Fibroblast of skin of right biceps (primary cell): ENCODE results near the gene PRDX5.

Experiments used
- DNase-seq: peaks from one replicate; pipeline ENCODE4 v3.0.0-alpha.2; 2013

Gene PRDX5

DNA sequence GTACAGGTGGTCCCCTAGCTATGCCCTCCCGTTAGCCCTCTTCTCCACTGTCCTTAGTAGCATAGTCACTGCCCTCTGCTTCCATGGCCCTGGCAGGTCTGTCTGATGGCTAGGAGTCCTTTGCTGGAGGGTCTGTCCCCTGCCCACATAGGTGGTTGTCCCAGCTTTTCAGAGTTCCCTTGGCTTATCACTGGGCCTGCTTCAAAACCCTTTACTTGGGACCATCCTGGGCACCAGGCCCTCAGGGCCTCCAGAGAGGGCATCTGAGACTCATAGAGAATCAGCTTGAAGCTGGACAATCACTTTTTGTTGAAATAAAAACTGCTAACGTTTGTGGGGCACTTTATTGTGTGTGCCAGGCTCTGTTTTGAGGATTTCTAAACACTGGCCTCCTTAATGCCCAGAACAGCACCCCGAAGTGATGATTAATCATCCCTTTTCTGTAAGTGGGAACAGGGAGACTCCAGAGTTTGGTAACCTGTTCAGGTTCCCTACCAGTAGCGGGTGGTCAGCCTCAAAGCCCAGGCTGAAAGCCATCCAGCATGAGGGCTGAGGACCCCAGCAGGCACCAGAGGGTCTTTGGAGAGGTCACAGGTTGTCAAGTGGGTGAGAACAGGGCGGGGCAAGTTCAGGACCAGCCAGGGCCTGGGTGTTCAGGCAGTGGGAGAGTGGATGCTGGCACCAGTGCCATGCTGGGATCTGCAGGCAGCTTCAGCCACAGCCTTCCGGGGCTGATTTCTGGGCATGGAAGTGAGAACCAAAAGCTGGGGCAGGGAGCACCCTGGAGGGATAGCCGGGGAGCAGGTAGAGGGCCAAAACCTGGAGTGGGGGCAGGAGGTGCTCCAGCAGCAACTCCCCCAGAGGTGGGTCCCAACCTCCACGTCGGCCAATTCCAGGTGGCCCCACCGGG, 27.3 kb upstream of the PRDX5 start:
- DNase-seq = no peak

DNA sequence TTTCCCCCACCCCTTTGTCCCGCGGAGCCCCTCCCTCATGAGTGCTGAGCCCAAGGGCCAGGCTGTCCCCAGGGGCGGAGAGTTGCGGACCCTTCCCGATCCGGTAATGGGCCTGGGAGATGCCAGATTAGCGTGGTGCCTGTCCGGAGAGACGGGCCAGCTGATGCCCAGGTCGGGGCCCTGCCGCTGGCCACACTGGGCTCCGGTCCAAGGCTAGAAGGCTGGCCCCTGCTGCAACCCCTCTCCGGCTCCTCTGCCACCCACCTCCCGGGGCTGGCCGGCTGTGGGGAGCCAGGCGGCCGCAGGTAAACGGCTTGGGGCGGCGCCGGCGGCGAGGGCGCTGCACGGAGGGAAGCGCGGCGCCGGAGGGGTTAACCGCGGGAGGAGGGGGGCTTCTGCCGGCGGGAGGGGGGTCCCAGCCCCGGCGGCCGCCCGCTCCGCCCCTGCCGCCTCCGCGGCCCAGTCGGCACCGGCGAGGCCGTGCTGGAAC, 26.6 kb upstream of the PRDX5 start, which contains the start of gene KCNK4:
TSS of gene KCNK4 (plus strand) at position 41 of the 490 bp plus-strand sequence. CDS start 1,717 bp downstream, outside the sequence.
- DNase-seq = no peak

DNA sequence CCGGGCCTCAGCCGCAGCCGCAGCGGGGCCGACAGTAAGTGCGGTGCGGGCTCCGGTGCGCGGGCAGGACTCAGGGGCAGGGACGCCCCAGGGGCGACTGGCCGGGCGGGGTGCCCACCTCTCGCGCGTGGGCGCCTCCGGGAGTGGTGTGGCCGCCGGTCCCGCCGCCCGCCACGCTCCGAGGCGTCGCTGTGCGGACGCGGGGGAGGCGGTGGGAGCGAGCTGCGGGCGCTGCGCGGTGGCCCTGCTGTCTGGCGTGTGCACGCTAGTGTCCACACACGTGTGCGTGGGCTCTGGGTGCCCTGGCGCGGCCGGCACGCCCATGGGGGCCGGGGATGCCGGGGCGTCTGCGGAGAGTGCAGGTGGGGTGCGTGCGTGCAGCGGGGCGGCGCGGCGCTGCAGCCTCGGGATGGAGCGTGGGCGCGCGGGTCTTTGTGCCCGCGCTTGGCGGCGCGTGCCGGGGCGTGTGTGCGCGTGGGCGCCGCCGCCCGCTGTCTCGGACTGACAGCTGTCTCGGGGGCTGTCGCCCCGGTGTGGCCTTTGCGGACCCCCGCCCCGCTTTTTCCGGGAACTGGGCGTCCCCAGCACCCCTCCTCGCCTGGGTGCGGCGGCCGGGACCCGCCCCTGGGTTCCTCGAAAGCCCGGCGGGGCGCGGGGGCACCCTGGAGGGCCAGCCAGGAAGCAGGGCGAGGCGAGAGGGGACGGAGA, 26.0 kb upstream of the PRDX5 start:
- no peak for DNase-seq

DNA sequence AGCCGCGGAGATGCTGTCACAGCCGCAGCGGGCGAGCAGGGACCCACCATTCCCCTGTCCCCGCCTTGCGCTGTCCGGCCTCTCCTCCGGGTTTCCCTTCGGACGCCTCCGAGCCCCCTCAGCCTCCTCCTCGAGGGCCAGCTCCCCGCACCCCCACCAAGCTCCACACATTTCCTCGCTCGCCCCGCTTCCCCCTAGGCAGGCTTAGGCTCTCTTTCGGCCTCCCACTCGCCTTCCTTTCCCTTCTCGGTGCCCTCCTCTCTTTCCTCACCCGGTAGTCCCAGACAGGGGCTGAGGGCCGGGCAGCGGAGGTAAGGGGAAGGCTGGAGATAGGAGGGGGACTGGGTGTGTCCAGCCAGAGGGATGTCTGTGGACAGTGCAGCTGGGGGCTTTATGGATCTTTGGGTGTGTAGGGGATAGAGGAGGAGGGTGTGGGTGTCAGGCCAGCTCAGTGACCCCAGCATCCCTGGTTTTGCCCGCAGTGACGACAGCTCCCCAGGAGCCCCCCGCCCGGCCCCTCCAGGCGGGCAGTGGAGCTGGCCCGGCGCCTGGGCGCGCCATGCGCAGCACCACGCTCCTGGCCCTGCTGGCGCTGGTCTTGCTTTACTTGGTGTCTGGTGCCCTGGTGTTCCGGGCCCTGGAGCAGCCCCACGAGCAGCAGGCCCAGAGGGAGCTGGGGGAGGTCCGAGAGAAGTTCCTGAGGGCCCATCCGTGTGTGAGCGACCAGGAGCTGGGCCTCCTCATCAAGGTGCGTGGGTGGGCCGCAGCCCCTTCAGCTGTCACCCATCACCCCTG, 25.3 kb upstream of the PRDX5 start:
- DNase-seq = no peak

DNA sequence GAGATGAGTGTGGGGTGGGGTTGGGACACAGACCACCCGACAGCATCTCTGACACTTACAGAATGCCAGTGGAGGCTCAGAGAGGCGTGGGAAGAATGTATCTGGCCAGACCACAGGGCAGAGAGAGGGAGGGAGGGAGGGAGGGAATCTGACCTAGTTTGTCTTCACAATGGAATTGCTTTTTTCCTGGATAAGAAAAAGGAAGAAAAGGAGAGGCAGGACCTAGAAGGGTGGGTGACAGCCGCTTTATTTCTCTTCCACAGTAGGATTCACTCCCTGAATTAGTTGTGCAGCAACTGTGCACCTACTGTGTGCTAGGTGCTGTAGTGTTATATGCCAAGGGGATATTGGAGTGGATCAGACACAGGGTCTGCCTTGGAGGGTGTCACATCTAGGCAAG, 23.1 kb upstream of the PRDX5 start:
- DNase-seq = no peak

- DNase-seq = no peak
Measured at GRCh38 chr11:64295760-64296159, 22.2 kb upstream of the PRDX5 start.

DNA sequence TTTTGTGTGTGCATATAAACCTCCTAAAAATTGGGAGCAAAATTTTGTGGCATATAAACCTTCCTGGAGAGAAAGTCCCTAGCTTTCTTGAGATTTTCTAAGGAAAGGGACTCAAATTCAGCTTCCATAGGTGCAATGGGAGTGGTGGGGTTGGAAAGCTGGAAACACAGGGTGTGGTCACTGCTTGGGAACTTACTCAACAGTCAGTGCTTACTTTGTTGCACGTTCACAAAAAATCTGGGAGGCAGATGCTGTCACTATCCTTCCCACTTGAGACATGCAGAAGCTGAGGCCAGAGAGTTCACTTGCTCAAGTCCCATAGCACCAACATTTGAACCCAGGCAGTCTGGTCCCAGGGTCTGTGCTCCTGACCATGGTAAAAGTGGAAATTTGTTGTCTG, 21.7 kb upstream of the PRDX5 start:
- no peak for DNase-seq

GRCh38 chr11:64296830-64297698, 20.9 kb upstream of the PRDX5 start:
- no peak for DNase-seq

GRCh38 chr11:64297699-64298358, 20.1 kb upstream of the PRDX5 start:
- no peak for DNase-seq

- DNase-seq = no peak
Measured at GRCh38 chr11:64298966-64299846, 18.7 kb upstream of the PRDX5 start.

DNA sequence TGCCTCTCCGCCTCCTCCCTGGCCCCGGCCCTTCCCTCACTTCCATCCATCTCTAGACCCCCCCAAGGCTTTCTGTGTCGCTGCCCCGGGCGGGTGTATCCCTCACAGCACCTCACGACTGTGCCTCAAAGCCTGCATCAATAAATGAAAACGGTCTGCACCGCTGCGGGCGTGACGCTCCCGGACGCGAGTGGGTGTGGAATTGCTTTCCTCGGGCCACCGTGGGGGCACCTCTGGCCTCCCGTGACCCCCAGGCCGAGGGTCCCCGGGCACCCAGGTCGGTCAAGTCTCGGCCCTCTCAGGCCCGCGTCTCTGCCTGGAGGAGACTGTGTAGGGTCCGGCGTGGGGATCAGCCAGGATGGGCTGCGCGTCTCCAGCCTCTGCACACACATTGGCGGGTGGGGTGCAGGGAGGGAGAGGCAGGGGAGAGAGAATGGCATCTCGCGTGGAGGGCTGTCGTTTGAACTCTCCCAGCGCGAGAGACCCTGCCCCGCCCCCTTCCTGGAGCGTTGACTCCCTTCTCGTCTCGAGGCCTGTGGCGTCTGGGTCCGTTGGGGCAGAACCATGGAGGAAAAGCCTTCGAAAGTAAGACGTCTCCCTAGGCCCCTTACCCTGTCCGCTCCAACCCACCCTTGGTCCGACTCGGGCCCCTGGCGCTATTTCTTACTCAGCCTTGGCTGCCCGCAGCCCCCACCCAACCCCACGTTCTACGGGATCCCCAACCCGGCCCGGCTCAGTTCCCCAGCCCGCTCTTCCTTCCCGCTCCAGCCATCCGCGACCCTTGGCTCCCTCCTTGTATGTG, 17.9 kb upstream of the PRDX5 start, which contains the start of gene CATSPERZ:
TSS of gene CATSPERZ (plus strand) at position 512 of the 802 bp plus-strand sequence. CDS start at position 565, 53 bp downstream.
- no peak for DNase-seq

GRCh38 chr11:64303109-64304031, 14.6 kb upstream of the PRDX5 start:
- no peak for DNase-seq

DNA sequence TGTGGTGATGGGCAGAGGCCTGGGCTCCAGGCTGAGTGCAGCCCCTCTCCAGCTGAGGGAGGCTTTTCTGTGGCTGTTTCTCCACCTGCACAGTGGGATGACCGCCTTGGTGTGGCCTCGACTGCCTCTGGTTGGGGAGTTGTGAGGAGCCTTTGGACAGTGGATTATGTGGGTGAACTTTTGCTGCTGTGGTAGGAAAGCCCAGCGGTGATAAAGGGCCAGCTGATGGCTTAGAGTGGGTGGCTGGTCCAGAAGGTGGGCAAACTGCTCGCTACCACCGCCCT, 13.9 kb upstream of the PRDX5 start:
- no peak for DNase-seq

- DNase-seq = peak; percentile 86
Measured at GRCh38 chr11:64304316-64305072, 13.4 kb upstream of the PRDX5 start.

DNA sequence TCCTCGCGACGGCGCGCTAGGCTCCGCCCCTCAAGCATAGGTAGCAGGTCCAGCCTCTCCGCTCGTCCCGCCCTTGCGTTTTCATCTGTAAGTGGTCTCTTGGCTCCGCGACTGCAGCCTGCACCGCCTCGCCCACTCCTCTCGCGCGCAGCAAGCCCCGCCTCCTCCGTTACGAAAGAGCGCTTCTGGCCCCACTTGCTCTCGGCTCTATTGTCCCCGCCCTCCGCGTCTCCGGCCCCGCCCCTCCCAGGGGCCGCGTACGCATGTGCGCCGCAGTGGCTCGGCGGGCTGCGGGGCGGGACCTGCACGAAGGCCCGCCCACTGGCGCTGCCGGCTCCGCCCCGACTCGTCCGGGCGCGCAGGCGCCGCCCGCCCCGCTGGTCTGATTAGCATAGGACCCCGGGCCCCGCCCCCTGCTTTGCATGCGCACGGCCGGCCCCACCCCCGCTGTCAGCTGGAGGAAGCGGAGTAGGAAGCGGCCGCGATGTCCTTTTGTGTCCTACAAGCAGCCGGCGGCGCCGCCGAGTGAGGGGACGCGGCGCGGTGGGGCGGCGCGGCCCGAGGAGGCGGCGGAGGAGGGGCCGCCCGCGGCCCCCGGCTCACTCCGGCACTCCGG, 12.7 kb upstream of the PRDX5 start, which contains the start of gene ESRRA:
TSS of gene ESRRA (plus strand) at position 450 of the 616 bp plus-strand sequence. CDS start 1,656 bp downstream, outside the sequence.
- DNase-seq = peak; percentile 97

- DNase-seq = peak; percentile 58
Measured at GRCh38 chr11:64305691-64306562, 12.0 kb upstream of the PRDX5 start.
